Measurements from ENCODE around the gene MYO5A.

GRCh38 chr15:52369030-52369429 is 159.7 kb downstream of the MYO5A start:
- TF ChIP-seq CTCF (IDR thresholded peaks at IDR 0.05; ENCODE audit: low read length) (no peak), EZH2 (IDR thresholded peaks at IDR 0.05; ENCODE audit: borderline replicate concordance, low read length) (no peak)
